CD14-positive monocyte (primary cell): ENCODE measurements around the gene OTOG. TPM values are rescaled to one million over a fixed set of nuclear protein-coding genes. Genes with fewer than 3 reads are reported as not detected.

Experiments used
- DNase-seq, 3 donors: peaks; one replicate each; pipeline ENCODE4 v3.0.0-alpha.2; 2011 to 2022
- H2AFZ ChIP-seq: 2 replicates; pipeline ENCODE4 v1.6.0; 2012; ENCODE audit warnings: mild to moderate bottlenecking, low read depth, low read length, inconsistent platforms; ENCODE audit not compliant: insufficient read depth, poor library complexity, severe bottlenecking
- H3K27ac ChIP-seq, 2 donors: 1 replicate in 1 of 2; 2 replicates in 1 of 2; pipeline ENCODE4 v1.5.1; 2012 to 2013; ENCODE audit warnings: low read length in 2 of 2, control low read depth in 1 of 2, inconsistent platforms in 1 of 2, low read depth in 1 of 2, mild to moderate bottlenecking in 1 of 2
- H3K27me3 ChIP-seq, 2 donors: one replicate each; pipeline versions ENCODE4 v1.6.0 to v1.6.1; 2011 to 2013; ENCODE audit warnings: low read length in 2 of 2; ENCODE audit not compliant: control insufficient read depth in 2 of 2, insufficient read depth in 2 of 2
- H3K36me3 ChIP-seq, 2 donors: replicated peaks in 1 of 2; 1 replicate in 1 of 2; 2 replicates in 1 of 2; pipeline versions ENCODE4 v1.5.1 to v1.6.1; 2012 to 2013; ENCODE audit warnings: low read length in 2 of 2, control low read depth in 1 of 2, inconsistent platforms in 1 of 2, mild to moderate bottlenecking in 1 of 2; ENCODE audit not compliant: insufficient read depth in 2 of 2, control insufficient read depth in 1 of 2
- H3K4me1 ChIP-seq, 2 donors: 1 replicate in 1 of 2; 2 replicates in 1 of 2; pipeline versions ENCODE4 v1.5.1 to v1.6.1; 2012 to 2013; ENCODE audit warnings: low read length in 2 of 2, control low read depth in 1 of 2, inconsistent platforms in 1 of 2, mild to moderate bottlenecking in 1 of 2, moderate library complexity in 1 of 2; ENCODE audit not compliant: insufficient read depth in 2 of 2, control insufficient read depth in 1 of 2
- H3K4me2 ChIP-seq: replicated peaks from 2 replicates; pipeline ENCODE3; 2012; ENCODE audit warnings: low read length, moderate library complexity, mild to moderate bottlenecking; ENCODE audit not compliant: poor library complexity, severe bottlenecking; ENCODE audit errors: extremely low read depth
- H3K4me3 ChIP-seq, 3 experiments: fragments of 200-600 bp in 1 of 3; sonication (generic) in 1 of 3; replicated peaks in 1 of 3; 1 replicate in 2 of 3; 2 replicates in 1 of 3; pipeline ENCODE4 v1.5.1; 2011 to 2013; ENCODE audit warnings: low read length in 3 of 3, mild to moderate bottlenecking in 3 of 3, control low read depth in 2 of 3, low read depth in 2 of 3, inconsistent platforms in 1 of 3, moderate library complexity in 1 of 3
- H3K79me2 ChIP-seq: 2 replicates; pipeline ENCODE4 v1.6.0; 2012; ENCODE audit warnings: mild to moderate bottlenecking, control low read depth, inconsistent platforms, low read length, moderate library complexity; ENCODE audit not compliant: insufficient read depth
- H3K9ac ChIP-seq: 2 replicates; pipeline ENCODE4 v1.6.0; 2017; ENCODE audit warnings: low read length, mild to moderate bottlenecking; ENCODE audit not compliant: insufficient read depth, poor library complexity, severe bottlenecking
- H3K9me3 ChIP-seq, 2 donors: replicated peaks in 1 of 2; 1 replicate in 1 of 2; 2 replicates in 1 of 2; pipeline versions ENCODE4 v1.5.1 to v1.6.1; 2012 to 2013; ENCODE audit warnings: low read length in 2 of 2, control low read depth in 1 of 2; ENCODE audit not compliant: control insufficient read depth in 1 of 2, insufficient read depth in 1 of 2
- H4K20me1 ChIP-seq: 2 replicates; pipeline ENCODE4 v1.6.0; 2012; ENCODE audit warnings: mild to moderate bottlenecking, low read length, control low read depth, moderate library complexity; ENCODE audit not compliant: insufficient read depth
- H3K27ac Mint-ChIP-seq, 7 donors: one replicate each; pipeline ENCODE4 v1.8.0; 2020; ENCODE audit warnings: mild to moderate bottlenecking in 7 of 7, mixed read lengths in 7 of 7, moderate library complexity in 6 of 7, inconsistent platforms in 2 of 7
- H3K27me3 Mint-ChIP-seq, 3 donors: one replicate each; pipeline ENCODE4 v1.8.0; 2021 to 2022; ENCODE audit warnings: low read depth in 3 of 3, mild to moderate bottlenecking in 3 of 3, mixed read lengths in 3 of 3, moderate library complexity in 3 of 3, inconsistent platforms in 1 of 3
- H3K36me3 Mint-ChIP-seq, 2 donors: one replicate each; pipeline ENCODE4 v1.8.0; 2020; ENCODE audit warnings: mixed read lengths in 2 of 2, inconsistent platforms in 1 of 2, mild to moderate bottlenecking in 1 of 2
- H3K4me1 Mint-ChIP-seq: one replicate; pipeline ENCODE4 v1.8.0; 2020; ENCODE audit warnings: mild to moderate bottlenecking, mixed read lengths
- H3K4me3 Mint-ChIP-seq, 2 donors: one replicate each; pipeline ENCODE4 v1.8.0; 2020; ENCODE audit warnings: mild to moderate bottlenecking in 2 of 2, mixed read lengths in 2 of 2, moderate library complexity in 1 of 2
- H3K9me3 Mint-ChIP-seq, 7 donors: one replicate each; pipeline ENCODE4 v1.8.0; 2020 to 2022; ENCODE audit warnings: mixed read lengths in 7 of 7, mild to moderate bottlenecking in 6 of 7, moderate library complexity in 6 of 7, inconsistent platforms in 2 of 7
- WGBS: methylation state at CpG from one replicate; pipeline ENCODE4 v1.1.5; 2013; ENCODE audit warnings: missing lambda C conversion rate; ENCODE audit not compliant: insufficient coverage; 5-methylcytosine and 5-hydroxymethylcytosine counted together
- intact Hi-C, 2 donors: fragments of 100-400 bp; cut with micrococcal nuclease; formaldehyde crosslinking; loops; one replicate each; pipeline versions ENCODE4 v1.15.0 to v1.15.1; 2023
- polyA plus RNA-seq, 3 donors: library from polyadenylated mRNA; depleted of rRNA in 1 of 3; unstranded in 2 of 3; stranded (reverse) in 1 of 3; fragments of 300-500 nt in 2 of 3; fragments of >200 nt in 1 of 3; fragmentation: Illumina TruSeq in 2 of 3; gene quantifications; 1 replicate in 2 of 3; 2 replicates in 1 of 3; pipeline ENCODE4 v1.2.3, GENCODE V29; 2012 to 2021
- TF ChIP-seq, protein P1 (sequence below): fragments of 200-600 bp; IDR thresholded peaks from one replicate; pipeline ENCODE4 v1.8.0; 2022; ENCODE audit warnings: antibody characterized with exemption, mild to moderate bottlenecking

The OTOG gene
- polyA plus RNA-seq, 3 donors = not detected

GRCh38 chr11:17535488-17535887, 11.6 kb upstream of the OTOG start:
- DNase-seq = no peak
- H3K27ac ChIP-seq = no peak overlapping the region
- Mint-ChIP-seq H3K27ac (peak overlapping the region in 1 of 7 donors; percentile 71), H3K4me1 (no peaks in the 10 kb centered on the region), H3K4me3 (no peak overlapping the region), H3K27me3 (peaks cover 2 to 9% (median 3%) of the 10 kb centered on the region in 3 donors), H3K9me3 (no peaks in the 10 kb centered on the region), H3K36me3 (no peaks in the 10 kb centered on the region)
- TF ChIP-seq, protein P1, sequence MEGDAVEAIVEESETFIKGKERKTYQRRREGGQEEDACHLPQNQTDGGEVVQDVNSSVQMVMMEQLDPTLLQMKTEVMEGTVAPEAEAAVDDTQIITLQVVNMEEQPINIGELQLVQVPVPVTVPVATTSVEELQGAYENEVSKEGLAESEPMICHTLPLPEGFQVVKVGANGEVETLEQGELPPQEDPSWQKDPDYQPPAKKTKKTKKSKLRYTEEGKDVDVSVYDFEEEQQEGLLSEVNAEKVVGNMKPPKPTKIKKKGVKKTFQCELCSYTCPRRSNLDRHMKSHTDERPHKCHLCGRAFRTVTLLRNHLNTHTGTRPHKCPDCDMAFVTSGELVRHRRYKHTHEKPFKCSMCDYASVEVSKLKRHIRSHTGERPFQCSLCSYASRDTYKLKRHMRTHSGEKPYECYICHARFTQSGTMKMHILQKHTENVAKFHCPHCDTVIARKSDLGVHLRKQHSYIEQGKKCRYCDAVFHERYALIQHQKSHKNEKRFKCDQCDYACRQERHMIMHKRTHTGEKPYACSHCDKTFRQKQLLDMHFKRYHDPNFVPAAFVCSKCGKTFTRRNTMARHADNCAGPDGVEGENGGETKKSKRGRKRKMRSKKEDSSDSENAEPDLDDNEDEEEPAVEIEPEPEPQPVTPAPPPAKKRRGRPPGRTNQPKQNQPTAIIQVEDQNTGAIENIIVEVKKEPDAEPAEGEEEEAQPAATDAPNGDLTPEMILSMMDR = no peak
- H4K20me1 ChIP-seq = no peaks in the 10 kb centered on the region
- no peak overlapping the region for H2AFZ ChIP-seq
- H3K9ac ChIP-seq = no peak overlapping the region
- H3K4me1 ChIP-seq = no peaks in the 10 kb centered on the region
- H3K79me2 ChIP-seq = no peaks in the 10 kb centered on the region
- intact Hi-C loops = no loop called here
- WGBS = 80% methylated on average over 1 of the region's 3 CpGs
- no peaks in the 10 kb centered on the region for H3K36me3 ChIP-seq
- H3K4me2 ChIP-seq = no peak overlapping the region
- H3K27me3 ChIP-seq = no peaks in the 10 kb centered on the region
- no peaks in the 10 kb centered on the region for H3K9me3 ChIP-seq
- no peak overlapping the region for H3K4me3 ChIP-seq

GRCh38 chr11:17537261-17537660, 9.8 kb upstream of the OTOG start:
- peaks cover 6 to 9% (median 9%) of the 10 kb centered on the region in 3 donors for H3K27me3 Mint-ChIP-seq
- TF ChIP-seq, protein P1 = no peak
- H3K27me3 ChIP-seq = no peaks in the 10 kb centered on the region
- intact Hi-C loops = no loop called here
- H3K9ac ChIP-seq = no peak overlapping the region
- no peaks in the 10 kb centered on the region for H4K20me1 ChIP-seq
- no peaks in the 10 kb centered on the region for H3K4me1 ChIP-seq
- H3K36me3 ChIP-seq = no peaks in the 10 kb centered on the region
- H2AFZ ChIP-seq = no peak overlapping the region
- no peaks in the 10 kb centered on the region for H3K9me3 ChIP-seq
- no peak for DNase-seq
- peak overlapping the region in 1 of 7 donors; percentile 42 for H3K27ac Mint-ChIP-seq
- H3K4me3 Mint-ChIP-seq = no peak overlapping the region
- H3K4me2 ChIP-seq = no peak overlapping the region
- no peaks in the 10 kb centered on the region for H3K36me3 Mint-ChIP-seq
- no peak overlapping the region for H3K4me3 ChIP-seq
- no peaks in the 10 kb centered on the region for H3K9me3 Mint-ChIP-seq
- H3K79me2 ChIP-seq = no peaks in the 10 kb centered on the region
- 92% methylated on average over 8 of the region's 8 CpGs for WGBS
- no peaks in the 10 kb centered on the region for H3K4me1 Mint-ChIP-seq
- no peak overlapping the region for H3K27ac ChIP-seq
